GM12872 (cell line): ENCODE data around the gene GREB1.

Experiments used
- CTCF ChIP-seq: IDR thresholded peaks from 3 replicates; pipeline ENCODE4 v1.5.1; 2011; ENCODE audit warnings: low read depth, mild to moderate bottlenecking, low read length, moderate library complexity; ENCODE audit not compliant: insufficient read depth

Gene GREB1

DNA sequence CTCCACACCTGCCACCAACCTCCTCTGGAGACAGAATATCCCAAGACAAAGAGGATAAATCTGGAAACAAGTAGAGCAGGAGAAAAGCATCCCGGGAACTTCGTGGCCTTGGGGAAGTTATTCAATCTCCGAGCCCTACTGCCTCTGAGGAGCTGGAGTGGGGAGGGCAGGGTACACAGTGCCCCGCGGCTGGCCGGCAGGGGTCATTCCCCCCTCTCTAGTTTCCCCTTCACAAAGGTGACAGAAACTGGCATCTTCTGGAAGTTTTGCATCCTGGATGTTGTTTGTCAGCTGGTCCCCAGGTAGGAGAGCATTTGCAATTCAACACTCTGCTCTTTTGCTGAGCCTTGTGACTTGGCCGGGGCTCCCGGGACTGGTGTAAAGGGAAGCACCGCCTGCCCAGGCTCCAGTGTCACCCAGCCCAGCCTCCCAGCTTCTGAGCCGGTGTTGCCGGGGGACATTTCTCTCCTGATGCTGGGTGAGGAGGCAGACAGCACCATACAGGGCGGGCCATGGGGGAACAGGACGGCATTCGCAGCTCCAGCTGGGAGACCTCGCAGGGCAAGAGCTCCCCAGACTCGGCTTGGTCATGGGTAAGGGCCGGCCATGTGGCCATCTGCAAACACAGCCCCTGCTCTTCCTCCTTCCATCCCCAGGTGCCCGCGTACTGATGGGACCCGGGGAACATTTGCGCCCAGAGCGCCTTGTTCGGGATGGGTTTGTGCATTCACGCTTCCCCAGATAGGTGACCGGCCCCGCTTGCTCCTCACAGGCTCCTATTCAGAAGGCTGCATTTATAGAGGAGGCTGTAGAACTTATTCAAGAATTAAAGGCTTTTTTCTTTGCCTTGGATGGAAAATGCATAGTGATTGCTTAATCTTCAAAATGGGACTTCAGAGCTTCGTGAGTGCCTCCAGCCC is 143.6 kb downstream of the GREB1 start:
- no peak for TF ChIP-seq CTCF

DNA sequence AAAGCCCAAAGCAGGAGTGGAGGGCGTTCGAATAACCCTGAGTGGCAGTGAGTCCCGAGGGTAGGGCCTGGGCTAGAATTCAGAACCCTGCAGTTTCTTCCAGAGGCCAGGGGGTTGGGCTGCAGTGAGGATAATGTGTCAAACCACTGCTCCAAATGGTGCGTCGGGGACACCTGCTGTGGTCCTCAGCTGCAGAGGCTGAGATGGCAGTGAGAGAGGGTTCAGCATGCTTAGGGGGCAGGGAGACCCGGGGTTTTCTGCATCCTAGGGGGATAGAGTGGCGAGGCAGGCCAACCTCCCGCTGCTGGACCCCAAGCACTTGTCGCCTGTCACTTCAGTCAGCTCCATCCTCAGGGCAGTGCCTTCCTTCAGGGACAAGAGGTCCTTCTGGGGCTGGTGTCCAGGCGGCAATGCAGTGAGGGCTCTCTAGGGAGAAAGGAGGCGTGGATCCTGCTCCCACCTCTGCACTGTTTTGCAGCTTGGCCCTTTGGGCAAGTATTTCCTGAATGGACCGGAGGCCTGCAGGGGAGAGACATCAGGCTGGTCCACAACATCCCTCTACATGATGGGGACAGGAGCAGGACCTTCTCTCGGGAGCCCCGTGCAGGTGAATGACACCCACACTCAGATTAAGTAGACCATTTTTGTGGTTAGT is 144.6 kb downstream of the GREB1 start:
- TF ChIP-seq CTCF = no peak

DNA sequence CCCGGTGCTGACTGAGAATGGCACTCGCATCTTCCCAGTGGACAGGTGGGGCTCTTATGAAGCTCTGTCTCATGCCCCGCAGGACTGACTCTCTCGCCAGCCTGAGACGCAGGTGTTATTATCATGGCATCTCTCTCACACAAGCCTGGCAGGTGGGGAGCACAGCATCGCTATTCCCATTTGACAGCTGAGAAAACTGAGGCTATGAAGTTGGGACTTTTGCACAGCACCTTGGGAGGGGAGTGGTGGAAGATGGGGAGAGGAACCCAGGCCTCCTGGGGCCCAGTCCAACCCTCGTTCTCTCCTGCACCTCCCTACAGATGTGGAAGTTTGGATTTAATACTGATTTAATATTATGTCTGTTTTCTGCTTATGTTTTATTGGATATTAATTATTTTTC is 145.2 kb downstream of the GREB1 start:
- no peak for TF ChIP-seq CTCF

DNA sequence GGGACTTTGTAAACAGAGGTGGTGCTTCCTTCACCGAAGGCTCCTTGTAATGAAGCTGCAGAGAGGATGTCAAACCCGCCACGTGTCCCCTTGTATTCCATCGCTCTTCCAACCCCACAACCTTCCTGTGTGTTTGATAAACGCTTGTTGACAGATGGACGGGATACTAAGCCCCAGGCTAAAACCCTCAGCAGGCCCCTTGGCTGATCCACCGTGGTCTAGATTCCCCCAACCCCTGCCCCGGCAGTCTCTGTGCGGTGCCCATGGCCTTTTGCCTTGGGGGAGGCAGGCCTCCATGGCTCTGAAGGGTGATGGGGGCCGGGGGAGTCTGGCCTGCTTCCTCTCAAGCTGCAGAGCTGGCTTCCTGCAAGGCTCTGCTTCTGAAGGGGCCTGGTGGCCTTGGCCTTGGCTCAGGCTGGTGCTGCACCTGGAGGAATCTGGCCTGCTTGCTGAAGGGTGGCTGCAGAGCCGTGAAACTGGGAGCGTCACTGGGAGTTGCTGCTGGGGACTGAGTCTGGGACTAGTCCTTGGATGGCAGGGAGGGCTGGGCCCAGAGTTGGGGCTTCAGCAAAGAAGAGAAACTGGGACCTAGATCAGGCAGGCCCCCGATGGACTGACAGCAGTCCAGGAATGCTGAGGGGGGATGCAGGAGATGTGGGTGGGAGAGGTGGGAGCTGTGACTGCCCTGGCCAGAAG is 145.8 kb downstream of the GREB1 start:
- no peak for TF ChIP-seq CTCF

DNA sequence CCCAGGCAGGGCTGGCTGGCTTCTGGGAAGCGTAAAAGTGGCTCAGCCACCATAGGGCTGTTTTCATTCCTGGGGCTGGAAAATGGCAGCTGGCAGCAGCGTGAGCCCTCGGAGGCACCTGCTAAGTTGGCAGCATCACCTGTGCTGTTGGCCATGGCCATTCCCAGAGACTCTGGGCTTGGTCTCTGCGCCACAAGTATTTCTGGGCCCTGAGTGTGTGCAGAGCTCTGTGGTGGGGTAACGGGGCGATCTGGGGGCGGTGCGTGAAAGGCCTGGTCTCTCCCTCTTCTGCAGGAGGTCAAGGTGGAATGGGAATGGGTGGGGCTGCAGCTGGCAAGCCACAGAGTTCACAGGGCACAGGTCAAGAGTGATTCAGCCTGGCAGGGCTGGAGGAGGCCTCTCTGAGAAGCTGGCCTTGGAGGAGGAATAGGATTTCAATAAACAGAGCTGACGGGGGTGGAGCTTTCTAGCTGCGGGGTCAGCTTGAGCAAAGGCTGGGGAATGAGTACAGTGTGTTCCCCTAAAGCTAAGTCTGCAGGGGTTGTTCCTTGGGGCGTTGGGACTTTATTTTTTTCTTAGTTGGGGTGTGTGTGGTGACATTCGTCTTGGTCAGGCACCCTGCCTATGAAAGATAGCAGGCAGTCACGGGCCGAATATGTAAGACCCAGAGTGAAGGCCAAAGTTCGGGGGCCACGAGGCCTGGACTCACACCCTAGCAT is 146.5 kb downstream of the GREB1 start:
- TF ChIP-seq CTCF = no peak

- TF ChIP-seq CTCF = no peak
Measured at GRCh38 chr2:11680901-11681721, 147.3 kb downstream of the GREB1 start.
